HEK293 (cell line): ENCODE results near the gene MDN1.

ENCODE experiments used
- CTCF ChIA-PET: fragments of 350-600 bp; formaldehyde crosslinking; extraction: SDS; loops from one replicate; lab custom pipeline; 2021; ENCODE audit warnings: antibody characterized with exemption; lab: Yijun Ruan, JAX
- POLR2A ChIA-PET: fragments of 300-600 bp; formaldehyde crosslinking; extraction: SDS; loops from one replicate; lab custom pipeline; 2020; ENCODE audit warnings: antibody characterized with exemption, inconsistent platforms; lab: Yijun Ruan, JAX
- H3K27ac ChIP-seq: fragments of 200-500 bp; sonication (Bioruptor generic); 2 replicates; pipeline ENCODE4 v1.5.1; 2014; ENCODE audit warnings: low read depth, low read length, control low read depth, inconsistent platforms; ENCODE audit errors: extremely low read depth
- H3K36me3 ChIP-seq, 2 experiments: fragments of 200-500 bp in 1 of 2; sonication (Bioruptor generic) in 1 of 2; 1 replicate in 1 of 2; 2 replicates in 1 of 2; pipeline ENCODE4 v1.5.1; 2014 to 2017; ENCODE audit warnings: inconsistent platforms in 2 of 2, low read length in 2 of 2; ENCODE audit not compliant: control insufficient read depth in 2 of 2, insufficient read depth in 1 of 2
- H3K4me1 ChIP-seq: fragments of 200-500 bp; sonication (Bioruptor generic); 2 replicates; pipeline ENCODE4 v1.5.1; 2014; ENCODE audit warnings: mild to moderate bottlenecking, low read length, inconsistent platforms; ENCODE audit not compliant: control insufficient read depth, insufficient read depth
- H3K4me3 ChIP-seq: 2 replicates; pipeline ENCODE4 v1.5.1; 2011; ENCODE audit warnings: low read depth, mild to moderate bottlenecking, control low read depth, low read length, moderate library complexity
- H3K9me3 ChIP-seq: fragments of 200-500 bp; sonication (Bioruptor generic); 2 replicates; pipeline ENCODE4 v1.5.1; 2014; ENCODE audit warnings: low read depth, low read length, inconsistent platforms; ENCODE audit not compliant: control insufficient read depth, insufficient read depth
- GLI4 ChIP-seq: fragments of 450-650 bp; formaldehyde crosslinking; IDR thresholded peaks from 2 replicates; pipeline ENCODE4 v1.5.1; 2016; ENCODE audit warnings: missing biosample characterization, missing genetic modification characterization
- SCRT1 ChIP-seq: fragments of 450-650 bp; formaldehyde crosslinking; IDR thresholded peaks from 2 replicates; pipeline ENCODE4 v1.5.1; 2016; ENCODE audit warnings: missing biosample characterization, missing genetic modification characterization, borderline replicate concordance
- SCRT2 ChIP-seq: fragments of 450-650 bp; formaldehyde crosslinking; IDR thresholded peaks from 2 replicates; pipeline ENCODE4 v1.5.1; 2016; ENCODE audit warnings: missing biosample characterization, missing genetic modification characterization
- SP3 ChIP-seq: fragments of 450-650 bp; formaldehyde crosslinking; IDR thresholded peaks from 2 replicates; pipeline ENCODE4 v1.5.1; 2016; ENCODE audit warnings: missing biosample characterization, missing genetic modification characterization
- TRIM28 ChIP-seq: IDR thresholded peaks from 2 replicates; pipeline ENCODE4 v1.6.1; 2011; ENCODE audit warnings: low read length, control low read depth, borderline replicate concordance
- ZBTB20 ChIP-seq: fragments of 450-650 bp; formaldehyde crosslinking; IDR thresholded peaks from 2 replicates; pipeline ENCODE4 v1.5.1; 2016; ENCODE audit warnings: missing biosample characterization, missing genetic modification characterization
- ZFP41 ChIP-seq: fragments of 450-650 bp; formaldehyde crosslinking; IDR thresholded peaks from 2 replicates; pipeline ENCODE4 v1.5.1; 2016; ENCODE audit warnings: missing biosample characterization, missing genetic modification characterization, borderline replicate concordance
- ZNF112 ChIP-seq: fragments of 450-650 bp; formaldehyde crosslinking; IDR thresholded peaks from 2 replicates; pipeline ENCODE4 v1.5.0; 2017; ENCODE audit warnings: missing biosample characterization, missing genetic modification characterization
- ZNF157 ChIP-seq: fragments of 450-650 bp; formaldehyde crosslinking; IDR thresholded peaks from 2 replicates; pipeline ENCODE4 v1.5.1; 2016; ENCODE audit warnings: missing biosample characterization, missing genetic modification characterization
- ZNF221 ChIP-seq: fragments of 450-650 bp; formaldehyde crosslinking; IDR thresholded peaks from 2 replicates; pipeline ENCODE4 v1.5.1; 2017; ENCODE audit warnings: missing biosample characterization, missing genetic modification characterization, borderline replicate concordance
- ZNF747 ChIP-seq: fragments of 450-650 bp; formaldehyde crosslinking; IDR thresholded peaks from 2 replicates; pipeline ENCODE4 v1.5.1; 2016; ENCODE audit warnings: missing biosample characterization, missing genetic modification characterization
- ZNF768 ChIP-seq: fragments of 450-650 bp; formaldehyde crosslinking; IDR thresholded peaks from 2 replicates; pipeline ENCODE4 v1.5.1; 2018; ENCODE audit warnings: missing biosample characterization, mild to moderate bottlenecking, missing genetic modification characterization
- ZNF777 ChIP-seq: fragments of 450-650 bp; formaldehyde crosslinking; IDR thresholded peaks from 2 replicates; pipeline ENCODE4 v1.5.1; 2017; ENCODE audit warnings: missing biosample characterization, missing genetic modification characterization, borderline replicate concordance
- TF ChIP-seq, protein P1 (sequence below): fragments of 450-650 bp; formaldehyde crosslinking; IDR thresholded peaks from 2 replicates; pipeline ENCODE4 v1.5.1; 2016; ENCODE audit warnings: missing biosample characterization, missing genetic modification characterization
- TF ChIP-seq, protein P2 (sequence below): fragments of 450-650 bp; formaldehyde crosslinking; IDR thresholded peaks from 2 replicates; pipeline ENCODE4 v1.5.1; 2017; ENCODE audit warnings: missing biosample characterization, mild to moderate bottlenecking, missing genetic modification characterization, moderate library complexity
- TF ChIP-seq, protein P3 (sequence below): fragments of 450-650 bp; formaldehyde crosslinking; IDR thresholded peaks from 2 replicates; pipeline ENCODE4 v1.5.1; 2017; ENCODE audit warnings: missing biosample characterization, missing genetic modification characterization
- TF ChIP-seq, protein P4 (sequence below): fragments of 450-650 bp; formaldehyde crosslinking; IDR thresholded peaks from 2 replicates; pipeline ENCODE4 v1.5.1; 2016; ENCODE audit warnings: missing biosample characterization, missing genetic modification characterization, borderline replicate concordance
- TF ChIP-seq, protein P5 (sequence below): fragments of 450-650 bp; formaldehyde crosslinking; conservative IDR thresholded peaks from 2 replicates; pipeline ENCODE4 v1.5.1; 2016; ENCODE audit warnings: low read depth, missing biosample characterization, missing genetic modification characterization

Gene MDN1

DNA sequence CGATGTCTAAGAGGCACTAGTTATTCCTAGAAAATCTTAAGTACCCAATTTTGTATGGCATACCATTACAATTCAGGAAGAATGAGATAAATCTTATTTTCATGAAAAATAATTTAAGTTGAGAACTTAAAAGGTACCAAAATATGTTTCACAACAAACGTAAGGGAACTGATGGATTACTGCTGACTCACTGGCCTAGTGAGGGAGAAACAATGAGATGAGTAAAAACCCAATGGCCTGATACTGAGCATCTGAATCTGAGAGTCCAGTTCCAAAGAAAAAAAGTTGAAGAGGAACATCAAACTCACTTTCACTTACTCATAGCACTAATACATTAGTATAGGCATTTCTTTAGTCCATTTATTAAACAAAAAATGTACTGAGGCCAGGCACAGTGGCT lies 56.0 kb downstream of the MDN1 start (continued):
- TF ChIP-seq, protein P1, sequence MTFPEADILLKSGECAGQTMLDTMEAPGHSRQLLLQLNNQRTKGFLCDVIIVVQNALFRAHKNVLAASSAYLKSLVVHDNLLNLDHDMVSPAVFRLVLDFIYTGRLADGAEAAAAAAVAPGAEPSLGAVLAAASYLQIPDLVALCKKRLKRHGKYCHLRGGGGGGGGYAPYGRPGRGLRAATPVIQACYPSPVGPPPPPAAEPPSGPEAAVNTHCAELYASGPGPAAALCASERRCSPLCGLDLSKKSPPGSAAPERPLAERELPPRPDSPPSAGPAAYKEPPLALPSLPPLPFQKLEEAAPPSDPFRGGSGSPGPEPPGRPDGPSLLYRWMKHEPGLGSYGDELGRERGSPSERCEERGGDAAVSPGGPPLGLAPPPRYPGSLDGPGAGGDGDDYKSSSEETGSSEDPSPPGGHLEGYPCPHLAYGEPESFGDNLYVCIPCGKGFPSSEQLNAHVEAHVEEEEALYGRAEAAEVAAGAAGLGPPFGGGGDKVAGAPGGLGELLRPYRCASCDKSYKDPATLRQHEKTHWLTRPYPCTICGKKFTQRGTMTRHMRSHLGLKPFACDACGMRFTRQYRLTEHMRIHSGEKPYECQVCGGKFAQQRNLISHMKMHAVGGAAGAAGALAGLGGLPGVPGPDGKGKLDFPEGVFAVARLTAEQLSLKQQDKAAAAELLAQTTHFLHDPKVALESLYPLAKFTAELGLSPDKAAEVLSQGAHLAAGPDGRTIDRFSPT (tag by site-specific recombination): no peak
- TF ChIP-seq ZNF747 (tag by site-specific recombination) (no peak), ZNF112 (tag by site-specific recombination) (no peak)

DNA sequence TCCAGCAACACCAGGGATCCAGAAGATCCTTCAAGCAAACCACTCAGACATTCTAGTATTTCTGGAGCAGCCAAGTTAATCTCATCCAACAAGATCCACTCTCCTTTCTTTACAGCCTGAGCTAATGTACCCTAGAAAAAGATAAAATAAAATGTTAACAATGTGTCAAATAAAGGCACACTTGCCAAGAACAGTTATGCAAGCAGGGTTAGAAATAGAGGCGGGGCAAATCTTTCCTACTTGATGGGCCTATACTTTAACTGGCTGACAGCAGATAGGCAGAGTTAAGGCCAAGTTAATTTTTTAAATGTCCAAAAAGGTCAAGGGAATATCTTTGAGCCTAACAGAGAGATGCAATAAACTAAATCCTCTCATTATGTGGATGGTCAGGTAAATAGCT lies 60.8 kb downstream of the MDN1 start:
- no peak overlapping the region for H3K4me3 ChIP-seq
- H3K36me3 ChIP-seq: peaks cover 24 to 69% of the 10 kb centered on the region in 2 experiments
- ChIA-PET CTCF (no interaction called here), POLR2A (no interaction called here)
- H3K9me3 ChIP-seq: no peaks in the 10 kb centered on the region
- no peak overlapping the region for H3K27ac ChIP-seq
- TF ChIP-seq, protein P2, sequence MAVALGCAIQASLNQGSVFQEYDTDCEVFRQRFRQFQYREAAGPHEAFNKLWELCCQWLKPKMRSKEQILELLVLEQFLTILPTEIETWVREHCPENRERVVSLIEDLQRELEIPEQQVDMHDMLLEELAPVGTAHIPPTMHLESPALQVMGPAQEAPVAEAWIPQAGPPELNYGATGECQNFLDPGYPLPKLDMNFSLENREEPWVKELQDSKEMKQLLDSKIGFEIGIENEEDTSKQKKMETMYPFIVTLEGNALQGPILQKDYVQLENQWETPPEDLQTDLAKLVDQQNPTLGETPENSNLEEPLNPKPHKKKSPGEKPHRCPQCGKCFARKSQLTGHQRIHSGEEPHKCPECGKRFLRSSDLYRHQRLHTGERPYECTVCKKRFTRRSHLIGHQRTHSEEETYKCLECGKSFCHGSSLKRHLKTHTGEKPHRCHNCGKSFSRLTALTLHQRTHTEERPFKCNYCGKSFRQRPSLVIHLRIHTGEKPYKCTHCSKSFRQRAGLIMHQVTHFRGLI (tag by site-specific recombination): no peak
- TF ChIP-seq, protein P3, sequence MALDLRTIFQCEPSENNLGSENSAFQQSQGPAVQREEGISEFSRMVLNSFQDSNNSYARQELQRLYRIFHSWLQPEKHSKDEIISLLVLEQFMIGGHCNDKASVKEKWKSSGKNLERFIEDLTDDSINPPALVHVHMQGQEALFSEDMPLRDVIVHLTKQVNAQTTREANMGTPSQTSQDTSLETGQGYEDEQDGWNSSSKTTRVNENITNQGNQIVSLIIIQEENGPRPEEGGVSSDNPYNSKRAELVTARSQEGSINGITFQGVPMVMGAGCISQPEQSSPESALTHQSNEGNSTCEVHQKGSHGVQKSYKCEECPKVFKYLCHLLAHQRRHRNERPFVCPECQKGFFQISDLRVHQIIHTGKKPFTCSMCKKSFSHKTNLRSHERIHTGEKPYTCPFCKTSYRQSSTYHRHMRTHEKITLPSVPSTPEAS (tag by site-specific recombination): no peak
- TF ChIP-seq, protein P4, sequence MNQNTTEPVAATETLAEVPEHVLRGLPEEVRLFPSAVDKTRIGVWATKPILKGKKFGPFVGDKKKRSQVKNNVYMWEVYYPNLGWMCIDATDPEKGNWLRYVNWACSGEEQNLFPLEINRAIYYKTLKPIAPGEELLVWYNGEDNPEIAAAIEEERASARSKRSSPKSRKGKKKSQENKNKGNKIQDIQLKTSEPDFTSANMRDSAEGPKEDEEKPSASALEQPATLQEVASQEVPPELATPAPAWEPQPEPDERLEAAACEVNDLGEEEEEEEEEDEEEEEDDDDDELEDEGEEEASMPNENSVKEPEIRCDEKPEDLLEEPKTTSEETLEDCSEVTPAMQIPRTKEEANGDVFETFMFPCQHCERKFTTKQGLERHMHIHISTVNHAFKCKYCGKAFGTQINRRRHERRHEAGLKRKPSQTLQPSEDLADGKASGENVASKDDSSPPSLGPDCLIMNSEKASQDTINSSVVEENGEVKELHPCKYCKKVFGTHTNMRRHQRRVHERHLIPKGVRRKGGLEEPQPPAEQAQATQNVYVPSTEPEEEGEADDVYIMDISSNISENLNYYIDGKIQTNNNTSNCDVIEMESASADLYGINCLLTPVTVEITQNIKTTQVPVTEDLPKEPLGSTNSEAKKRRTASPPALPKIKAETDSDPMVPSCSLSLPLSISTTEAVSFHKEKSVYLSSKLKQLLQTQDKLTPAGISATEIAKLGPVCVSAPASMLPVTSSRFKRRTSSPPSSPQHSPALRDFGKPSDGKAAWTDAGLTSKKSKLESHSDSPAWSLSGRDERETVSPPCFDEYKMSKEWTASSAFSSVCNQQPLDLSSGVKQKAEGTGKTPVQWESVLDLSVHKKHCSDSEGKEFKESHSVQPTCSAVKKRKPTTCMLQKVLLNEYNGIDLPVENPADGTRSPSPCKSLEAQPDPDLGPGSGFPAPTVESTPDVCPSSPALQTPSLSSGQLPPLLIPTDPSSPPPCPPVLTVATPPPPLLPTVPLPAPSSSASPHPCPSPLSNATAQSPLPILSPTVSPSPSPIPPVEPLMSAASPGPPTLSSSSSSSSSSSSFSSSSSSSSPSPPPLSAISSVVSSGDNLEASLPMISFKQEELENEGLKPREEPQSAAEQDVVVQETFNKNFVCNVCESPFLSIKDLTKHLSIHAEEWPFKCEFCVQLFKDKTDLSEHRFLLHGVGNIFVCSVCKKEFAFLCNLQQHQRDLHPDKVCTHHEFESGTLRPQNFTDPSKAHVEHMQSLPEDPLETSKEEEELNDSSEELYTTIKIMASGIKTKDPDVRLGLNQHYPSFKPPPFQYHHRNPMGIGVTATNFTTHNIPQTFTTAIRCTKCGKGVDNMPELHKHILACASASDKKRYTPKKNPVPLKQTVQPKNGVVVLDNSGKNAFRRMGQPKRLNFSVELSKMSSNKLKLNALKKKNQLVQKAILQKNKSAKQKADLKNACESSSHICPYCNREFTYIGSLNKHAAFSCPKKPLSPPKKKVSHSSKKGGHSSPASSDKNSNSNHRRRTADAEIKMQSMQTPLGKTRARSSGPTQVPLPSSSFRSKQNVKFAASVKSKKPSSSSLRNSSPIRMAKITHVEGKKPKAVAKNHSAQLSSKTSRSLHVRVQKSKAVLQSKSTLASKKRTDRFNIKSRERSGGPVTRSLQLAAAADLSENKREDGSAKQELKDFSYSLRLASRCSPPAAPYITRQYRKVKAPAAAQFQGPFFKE (tag by site-specific recombination): no peak
- TF ChIP-seq ZNF768 (tag by site-specific recombination): no peak
- TF ChIP-seq ZBTB20 (tag by site-specific recombination): no peak
- TF ChIP-seq ZNF777 (tag by site-specific recombination): no peak
- TF ChIP-seq SCRT2 (tag by site-specific recombination): no peak
- TF ChIP-seq GLI4 (tag by site-specific recombination): no peak
- no peak for TF ChIP-seq SCRT1 (tag by site-specific recombination)
- TF ChIP-seq TRIM28: no peak
- TF ChIP-seq ZNF221 (tag by site-specific recombination): no peak
- TF ChIP-seq, protein P5, sequence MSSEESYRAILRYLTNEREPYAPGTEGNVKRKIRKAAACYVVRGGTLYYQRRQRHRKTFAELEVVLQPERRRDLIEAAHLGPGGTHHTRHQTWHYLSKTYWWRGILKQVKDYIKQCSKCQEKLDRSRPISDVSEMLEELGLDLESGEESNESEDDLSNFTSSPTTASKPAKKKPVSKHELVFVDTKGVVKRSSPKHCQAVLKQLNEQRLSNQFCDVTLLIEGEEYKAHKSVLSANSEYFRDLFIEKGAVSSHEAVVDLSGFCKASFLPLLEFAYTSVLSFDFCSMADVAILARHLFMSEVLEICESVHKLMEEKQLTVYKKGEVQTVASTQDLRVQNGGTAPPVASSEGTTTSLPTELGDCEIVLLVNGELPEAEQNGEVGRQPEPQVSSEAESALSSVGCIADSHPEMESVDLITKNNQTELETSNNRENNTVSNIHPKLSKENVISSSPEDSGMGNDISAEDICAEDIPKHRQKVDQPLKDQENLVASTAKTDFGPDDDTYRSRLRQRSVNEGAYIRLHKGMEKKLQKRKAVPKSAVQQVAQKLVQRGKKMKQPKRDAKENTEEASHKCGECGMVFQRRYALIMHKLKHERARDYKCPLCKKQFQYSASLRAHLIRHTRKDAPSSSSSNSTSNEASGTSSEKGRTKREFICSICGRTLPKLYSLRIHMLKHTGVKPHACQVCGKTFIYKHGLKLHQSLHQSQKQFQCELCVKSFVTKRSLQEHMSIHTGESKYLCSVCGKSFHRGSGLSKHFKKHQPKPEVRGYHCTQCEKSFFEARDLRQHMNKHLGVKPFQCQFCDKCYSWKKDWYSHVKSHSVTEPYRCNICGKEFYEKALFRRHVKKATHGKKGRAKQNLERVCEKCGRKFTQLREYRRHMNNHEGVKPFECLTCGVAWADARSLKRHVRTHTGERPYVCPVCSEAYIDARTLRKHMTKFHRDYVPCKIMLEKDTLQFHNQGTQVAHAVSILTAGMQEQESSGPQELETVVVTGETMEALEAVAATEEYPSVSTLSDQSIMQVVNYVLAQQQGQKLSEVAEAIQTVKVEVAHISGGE (tag by site-specific recombination): no peak
- TF ChIP-seq ZNF157 (tag by site-specific recombination): no peak
- TF ChIP-seq ZFP41: no peak
- no peak for TF ChIP-seq SP3
- H3K4me1 ChIP-seq: no peaks in the 10 kb centered on the region
